ENCODE results near the gene ERCC4. TPM values are rescaled to one million over a fixed set of nuclear protein-coding genes. Genes with fewer than 3 reads are reported as not detected.

Gene ERCC4
- polyA plus RNA-seq, 3 donors from 2014 or later, result 17.1 to 25.2 (median 21.8) TPM

GRCh38 chr16:13919330-13919682, 648 bp upstream of the ERCC4 start:
- H3K4me1 Mint-ChIP-seq, result peaks cover 22 to 39% of the 10 kb centered on the region in 2 donors
- no peak for DNase-seq
- H3K27ac Mint-ChIP-seq, result peak overlapping the region; percentile 73 to 90 (median 84)
- H3K4me3 Mint-ChIP-seq, result peak overlapping the region; percentile 70 to 92 (median 91)
- H3K36me3 Mint-ChIP-seq, result peaks cover 3% of the 10 kb centered on the region in 3 donors
- peaks cover 0 to 4% (median 3%) of the 10 kb centered on the region in 3 donors for H3K27me3 Mint-ChIP-seq (ENCODE audit: low read depth in 3 of 3)
- no peaks in the 10 kb centered on the region for H3K9me3 Mint-ChIP-seq

DNA sequence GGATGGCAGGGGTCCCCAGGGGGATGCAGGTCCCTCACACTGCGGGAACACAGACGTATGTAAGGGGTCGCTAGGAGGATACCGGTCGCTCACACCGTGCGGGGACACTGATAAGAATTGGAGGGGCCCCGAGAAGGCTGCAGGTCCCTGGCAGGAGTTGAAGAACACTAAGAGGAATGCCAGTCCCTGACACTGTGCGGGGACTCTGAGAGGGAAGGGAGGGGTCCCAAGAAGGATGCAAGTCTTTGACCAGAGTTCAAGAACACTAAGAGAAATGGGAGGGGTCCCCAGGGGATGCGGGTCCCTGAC, 510 bp downstream of the ERCC4 start:
- H3K27me3 Mint-ChIP-seq (ENCODE audit: low read depth in 3 of 3), result peaks cover 0 to 4% (median 2%) of the 10 kb centered on the region in 3 donors
- H3K27ac Mint-ChIP-seq, result peak overlapping the region; percentile 73 to 91 (median 90)
- H3K4me1 Mint-ChIP-seq, result peaks cover 22 to 39% of the 10 kb centered on the region in 2 donors
- H3K9me3 Mint-ChIP-seq, result no peaks in the 10 kb centered on the region
- peaks cover 3% of the 10 kb centered on the region in 3 donors for H3K36me3 Mint-ChIP-seq
- DNase-seq, result no peak
- H3K4me3 Mint-ChIP-seq, result peak overlapping the region; percentile 70 to 92 (median 91)

DNA sequence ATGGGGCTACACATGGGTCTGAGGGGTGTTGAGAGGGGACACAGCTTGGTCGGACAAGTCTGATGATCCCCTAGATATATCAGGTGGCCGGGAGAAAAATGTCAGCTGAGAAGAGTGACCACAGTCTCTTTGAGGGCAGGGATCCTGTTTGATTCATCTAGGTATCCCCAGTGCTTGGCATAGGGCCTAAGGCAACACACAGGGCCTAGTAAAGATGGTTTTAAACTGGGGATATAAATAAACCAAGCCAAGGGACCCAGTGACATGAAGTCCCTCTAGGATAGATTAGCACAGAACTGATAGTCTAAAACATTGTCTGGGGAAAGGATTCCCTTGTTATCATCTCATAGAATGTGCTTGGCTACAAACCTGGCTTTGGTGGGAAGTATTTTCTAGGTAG, 1.4 kb downstream of the ERCC4 start:
- peaks cover 22 to 39% of the 10 kb centered on the region in 2 donors for H3K4me1 Mint-ChIP-seq

GRCh38 chr16:13923703-13924298, 3.8 kb downstream of the ERCC4 start:
- Mint-ChIP-seq H3K9me3 (no peaks in the 10 kb centered on the region), H3K4me3 (no peak overlapping the region), H3K27ac (peak overlapping the region in 2 of 6 donors; percentile 23 to 38), H3K36me3 (peaks cover 3 to 17% (median 10%) of the 10 kb centered on the region in 3 donors), H3K27me3 (ENCODE audit: low read depth in 3 of 3) (peaks cover 0 to 4% (median 0%) of the 10 kb centered on the region in 3 donors), H3K4me1 (peaks cover 22 to 34% of the 10 kb centered on the region in 2 donors)
- DNase-seq, result peak; percentile 22 to 48 (median 32)

More for the DNA sequence above, 1.4 kb downstream of the ERCC4 start:
- Mint-ChIP-seq H3K9me3 (no peaks in the 10 kb centered on the region), H3K27me3 (ENCODE audit: low read depth in 3 of 3) (peaks cover 0 to 4% (median 2%) of the 10 kb centered on the region in 3 donors), H3K36me3 (peaks cover 3 to 12% (median 6%) of the 10 kb centered on the region in 3 donors), H3K4me3 (peak overlapping the region; percentile 70 to 92 (median 91)), H3K27ac (peak overlapping the region in 5 of 6 donors; percentile 68 to 91 (median 90))
- DNase-seq, result no peak

DNA sequence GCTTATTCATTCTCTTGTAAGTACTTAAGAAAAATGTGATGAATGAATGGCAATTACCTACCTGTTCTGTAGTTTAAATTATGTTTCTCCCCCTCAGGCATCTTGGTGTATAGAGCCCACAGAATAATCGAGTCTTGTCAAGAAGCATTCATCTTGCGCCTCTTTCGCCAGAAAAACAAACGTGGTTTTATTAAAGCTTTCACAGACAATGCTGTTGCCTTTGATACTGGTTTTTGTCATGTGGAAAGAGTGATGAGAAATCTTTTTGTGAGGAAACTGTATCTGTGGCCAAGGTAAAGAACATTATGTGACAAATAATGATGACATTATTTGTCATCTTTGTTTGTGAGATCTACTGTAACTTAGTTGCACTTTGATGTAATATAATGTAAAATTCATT, 6.5 kb downstream of the ERCC4 start:
- Mint-ChIP-seq H3K27me3 (ENCODE audit: low read depth in 3 of 3) (no peaks in the 10 kb centered on the region), H3K4me1 (peaks cover 2 to 10% of the 10 kb centered on the region in 2 donors), H3K36me3 (peaks cover 3 to 23% (median 10%) of the 10 kb centered on the region in 3 donors), H3K9me3 (no peaks in the 10 kb centered on the region), H3K4me3 (no peak overlapping the region), H3K27ac (no peak overlapping the region)
- no peak for DNase-seq

GRCh38 chr16:13926891-13927290, 6.9 kb downstream of the ERCC4 start:
- H3K4me3 Mint-ChIP-seq, result no peak overlapping the region
- peaks cover 3 to 27% (median 10%) of the 10 kb centered on the region in 3 donors for H3K36me3 Mint-ChIP-seq
- peaks cover 2 to 9% of the 10 kb centered on the region in 2 donors for H3K4me1 Mint-ChIP-seq
- no peak for DNase-seq
- no peaks in the 10 kb centered on the region for H3K27me3 Mint-ChIP-seq (ENCODE audit: low read depth in 3 of 3)
- no peak overlapping the region for H3K27ac Mint-ChIP-seq
- H3K9me3 Mint-ChIP-seq, result no peaks in the 10 kb centered on the region

- no peak overlapping the region for H3K4me3 Mint-ChIP-seq
- H3K4me1 Mint-ChIP-seq, result peaks cover 6 to 13% of the 10 kb centered on the region in 2 donors
- no peak for DNase-seq
- H3K27me3 Mint-ChIP-seq (ENCODE audit: low read depth in 3 of 3), result no peaks in the 10 kb centered on the region
- no peaks in the 10 kb centered on the region for H3K9me3 Mint-ChIP-seq
- peaks cover 3 to 32% (median 10%) of the 10 kb centered on the region in 3 donors for H3K36me3 Mint-ChIP-seq
- no peak overlapping the region for H3K27ac Mint-ChIP-seq
Observed at GRCh38 chr16:13928646-13929045, 8.7 kb downstream of the ERCC4 start.

- Mint-ChIP-seq H3K4me3 (no peak overlapping the region), H3K27ac (peak overlapping the region in 2 of 6 donors; percentile 38 to 77), H3K9me3 (no peaks in the 10 kb centered on the region), H3K36me3 (peaks cover 11 to 38% (median 22%) of the 10 kb centered on the region in 3 donors), H3K27me3 (ENCODE audit: low read depth in 3 of 3) (no peaks in the 10 kb centered on the region), H3K4me1 (peaks cover 4 to 8% of the 10 kb centered on the region in 2 donors)
- DNase-seq, result peak in 2 of 3 donors; percentile 19 to 32
Observed at GRCh38 chr16:13931845-13932244, 11.9 kb downstream of the ERCC4 start.

- DNase-seq, result no peak
- Mint-ChIP-seq H3K27ac (peak overlapping the region in 1 of 6 donors; percentile 44), H3K9me3 (no peaks in the 10 kb centered on the region), H3K4me3 (no peak overlapping the region), H3K27me3 (ENCODE audit: low read depth in 3 of 3) (no peaks in the 10 kb centered on the region), H3K36me3 (peaks cover 22 to 63% (median 26%) of the 10 kb centered on the region in 3 donors), H3K4me1 (peaks cover 4 to 8% of the 10 kb centered on the region in 2 donors)
Observed at GRCh38 chr16:13935408-13935807, 15.5 kb downstream of the ERCC4 start.

- Mint-ChIP-seq H3K36me3 (peaks cover 24 to 57% (median 27%) of the 10 kb centered on the region in 3 donors), H3K4me3 (no peak overlapping the region), H3K27ac (no peak overlapping the region), H3K4me1 (peaks cover 4 to 8% of the 10 kb centered on the region in 2 donors), H3K9me3 (no peaks in the 10 kb centered on the region), H3K27me3 (ENCODE audit: low read depth in 3 of 3) (no peaks in the 10 kb centered on the region)
- no peak for DNase-seq
Observed at GRCh38 chr16:13936155-13936554, 16.2 kb downstream of the ERCC4 start.

- Mint-ChIP-seq H3K36me3 (peaks cover 26 to 58% (median 31%) of the 10 kb centered on the region in 3 donors), H3K4me1 (peaks cover 4 to 7% of the 10 kb centered on the region in 2 donors), H3K9me3 (no peaks in the 10 kb centered on the region), H3K27ac (no peak overlapping the region), H3K4me3 (no peak overlapping the region), H3K27me3 (ENCODE audit: low read depth in 3 of 3) (no peaks in the 10 kb centered on the region)
- no peak for DNase-seq
Observed at GRCh38 chr16:13936596-13937081, 16.7 kb downstream of the ERCC4 start.

GRCh38 chr16:13937411-13937810, 17.5 kb downstream of the ERCC4 start:
- Mint-ChIP-seq H3K4me3 (no peak overlapping the region), H3K27ac (no peak overlapping the region), H3K4me1 (no peaks in the 10 kb centered on the region)

DNA sequence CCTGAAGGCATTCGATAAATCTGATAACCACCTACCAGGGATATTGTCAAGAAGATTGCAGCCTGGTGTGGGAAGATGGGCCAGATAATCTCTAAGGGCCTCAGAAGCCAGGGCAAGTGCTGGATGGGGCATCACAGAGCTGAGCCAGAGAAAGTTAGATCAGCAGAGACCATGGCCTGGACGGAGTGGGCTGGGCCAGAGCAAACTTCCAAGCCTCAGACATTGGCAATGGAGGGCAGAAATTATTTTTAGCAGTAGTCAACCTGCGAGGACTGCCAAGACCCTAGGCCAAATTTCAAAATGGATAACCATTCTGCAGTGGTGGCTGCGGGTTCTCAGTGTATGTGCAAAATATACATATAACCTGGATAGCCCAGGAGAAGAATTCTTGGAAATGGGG, 18.5 kb downstream of the ERCC4 start:
- no peak for DNase-seq
- Mint-ChIP-seq H3K4me1 (no peaks in the 10 kb centered on the region), H3K27me3 (ENCODE audit: low read depth in 3 of 3) (peaks cover 0 to 2% (median 0%) of the 10 kb centered on the region in 3 donors), H3K4me3 (no peak overlapping the region), H3K36me3 (peaks cover 26 to 58% (median 31%) of the 10 kb centered on the region in 3 donors), H3K27ac (no peak overlapping the region), H3K9me3 (no peaks in the 10 kb centered on the region)

More at GRCh38 chr16:13937411-13937810, 17.5 kb downstream of the ERCC4 start:
- H3K9me3 Mint-ChIP-seq, result no peaks in the 10 kb centered on the region
- DNase-seq, result no peak
- peaks cover 26 to 50% (median 31%) of the 10 kb centered on the region in 3 donors for H3K36me3 Mint-ChIP-seq
- no peaks in the 10 kb centered on the region for H3K27me3 Mint-ChIP-seq (ENCODE audit: low read depth in 3 of 3)

GRCh38 chr16:13939821-13940220, 19.9 kb downstream of the ERCC4 start:
- Mint-ChIP-seq H3K27me3 (ENCODE audit: low read depth in 3 of 3) (peaks cover 0 to 2% (median 0%) of the 10 kb centered on the region in 3 donors), H3K9me3 (no peaks in the 10 kb centered on the region), H3K4me1 (no peaks in the 10 kb centered on the region), H3K27ac (no peak overlapping the region), H3K36me3 (peaks cover 26 to 54% (median 26%) of the 10 kb centered on the region in 3 donors), H3K4me3 (no peak overlapping the region)
- no peak for DNase-seq
